Naive thymus-derived CD8-positive, alpha-beta T cell (primary cell): ENCODE data around the gene VCX2. TPM values are rescaled to one million over a fixed set of nuclear protein-coding genes. Genes with fewer than 3 reads are reported as not detected.
"Not testable (repeated sequence)": the region's sequence is repeated elsewhere in the genome, so short reads cannot be mapped to it uniquely, and the experiment has no call there.

Source experiments
- ATAC-seq, 2 donors: fragments of 150-1000 bp; cut with Tn5 transposase in 1 of 2; sonication (Bioruptor Pico), chemical (Tn5 transposase) in 1 of 2; 1 replicate in 1 of 2; 2 replicates in 1 of 2; pipeline ENCODE4 v1.10.0; 2021; ENCODE audit warnings: mild to moderate bottlenecking in 2 of 2, moderate library complexity in 2 of 2
- POLR2A ChIA-PET: fragments of 350-600 bp; sonication (Branson Sonifier 250); formaldehyde crosslinking; loops from one replicate; lab custom pipeline; 2021; ENCODE audit warnings: antibody characterized with exemption; lab: Charles Lee
- DNase-seq, 10 donors: peaks; one replicate each; pipeline versions ENCODE4 v3.0.0 to v3.0.0-alpha.2; 2020 to 2022
- H3K27ac Mint-ChIP-seq, 10 donors: one replicate each; pipeline ENCODE4 v1.8.0; 2020 to 2022; ENCODE audit warnings: mild to moderate bottlenecking in 10 of 10, mixed read lengths in 10 of 10, moderate library complexity in 4 of 10, inconsistent platforms in 1 of 10
- H3K27me3 Mint-ChIP-seq, 5 donors: one replicate each; pipeline ENCODE4 v1.8.0; 2021 to 2022; ENCODE audit warnings: mixed read lengths in 5 of 5
- H3K36me3 Mint-ChIP-seq, 3 donors: one replicate each; pipeline ENCODE4 v1.8.0; 2020 to 2022; ENCODE audit warnings: mixed read lengths in 3 of 3, mild to moderate bottlenecking in 2 of 3, inconsistent platforms in 1 of 3
- H3K4me1 Mint-ChIP-seq, 4 donors: one replicate each; pipeline ENCODE4 v1.8.0; 2021 to 2022; ENCODE audit warnings: mixed read lengths in 4 of 4
- H3K4me3 Mint-ChIP-seq, 10 donors: one replicate each; pipeline ENCODE4 v1.8.0; 2020 to 2022; ENCODE audit warnings: mild to moderate bottlenecking in 10 of 10, mixed read lengths in 10 of 10, moderate library complexity in 6 of 10, inconsistent platforms in 1 of 10
- H3K9me3 Mint-ChIP-seq, 9 donors: one replicate each; pipeline ENCODE4 v1.8.0; 2020 to 2022; ENCODE audit warnings: mixed read lengths in 9 of 9, mild to moderate bottlenecking in 3 of 9, inconsistent platforms in 1 of 9, moderate library complexity in 1 of 9
- polyA plus RNA-seq, 3 donors: library from polyadenylated mRNA; unstranded; fragments of 300-500 nt; fragmentation: Illumina TruSeq; gene quantifications; one replicate each; pipeline ENCODE4 v1.2.3, GENCODE V29; 2021
- total RNA-seq, 8 experiments: library from RNA in 2 of 8; stranded (reverse) in 2 of 8; gene quantifications; one replicate each; pipeline ENCODE4 v1.2.3 and lab custom pipeline; 2021 to 2026

Gene VCX2
- total RNA-seq, result not detected
- polyA plus RNA-seq, result not detected
- 0 reads per million in 6 experiments for total RNA-seq (lab: John Stamatoyannopoulos, UW)

DNA sequence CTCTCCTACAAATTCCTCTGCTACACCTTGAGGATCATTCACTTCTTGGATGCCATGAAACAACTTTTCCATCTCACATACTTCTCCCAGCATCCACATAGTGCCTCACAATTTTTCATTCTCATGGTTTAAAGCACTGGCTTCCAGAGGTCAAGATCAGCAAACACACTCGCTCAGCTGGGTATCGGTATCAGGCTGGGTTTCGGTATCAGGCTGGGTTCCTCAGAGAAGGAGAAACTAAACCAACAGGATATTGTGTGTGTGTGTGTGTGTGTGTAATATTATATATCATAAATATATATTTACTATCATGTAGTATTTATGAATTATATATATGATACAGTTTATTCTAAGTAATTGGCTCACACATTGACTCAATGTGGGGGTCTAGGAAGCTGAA, at the start of gene VCX2:
Gene VCX2, minus strand, starts transcription at position 99 of the 400 bp plus-strand sequence. CDS start 624 bp downstream, outside the sequence.
- H3K4me3 Mint-ChIP-seq, H3K4me1 Mint-ChIP-seq, POLR2A ChIA-PET, ATAC-seq, H3K27me3 Mint-ChIP-seq, DNase-seq: not testable (repeated sequence)
- Mint-ChIP-seq H3K27ac (peak within 1 kb of the TSS in 1 of 10 donors; percentile 84), H3K36me3 (peaks cover 0 to 11% (median 5%) of the 10 kb centered on the region in 3 donors), H3K9me3 (peaks cover 0 to 23% (median 0%) of the 10 kb centered on the region in 9 donors)

DNA sequence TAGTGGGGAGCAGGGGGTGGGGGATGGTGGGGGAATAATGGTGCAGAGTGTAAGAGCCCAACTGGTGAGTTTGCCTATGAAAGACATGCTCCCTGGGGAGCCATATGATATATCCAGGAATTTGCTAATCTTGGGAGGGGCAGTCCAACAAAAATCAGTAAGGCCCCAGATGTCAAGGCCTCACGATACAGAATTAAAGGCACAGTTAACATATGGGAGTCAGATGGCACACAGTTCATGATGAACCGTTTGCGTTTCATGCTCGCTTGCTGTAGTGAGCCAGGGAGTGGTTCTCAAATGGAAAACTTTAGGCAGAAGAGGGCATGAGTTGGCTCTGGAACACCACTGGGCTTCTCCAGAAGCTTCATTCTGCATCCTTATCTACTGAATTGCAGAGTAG, 33.9 kb upstream of the VCX2 start:
- no peak overlapping the region for H3K27ac Mint-ChIP-seq
- peaks cover 0 to 32% (median 0%) of the 10 kb centered on the region in 9 donors for H3K9me3 Mint-ChIP-seq
- DNase-seq (no peak), ATAC-seq (no peak)
- H3K36me3 Mint-ChIP-seq, result peaks cover 0 to 15% (median 3%) of the 10 kb centered on the region in 3 donors
- no peak overlapping the region for H3K4me3 Mint-ChIP-seq
- H3K4me1 Mint-ChIP-seq, result no peaks in the 10 kb centered on the region
- H3K27me3 Mint-ChIP-seq, result no peaks in the 10 kb centered on the region
- POLR2A ChIA-PET, result no interaction called here

DNA sequence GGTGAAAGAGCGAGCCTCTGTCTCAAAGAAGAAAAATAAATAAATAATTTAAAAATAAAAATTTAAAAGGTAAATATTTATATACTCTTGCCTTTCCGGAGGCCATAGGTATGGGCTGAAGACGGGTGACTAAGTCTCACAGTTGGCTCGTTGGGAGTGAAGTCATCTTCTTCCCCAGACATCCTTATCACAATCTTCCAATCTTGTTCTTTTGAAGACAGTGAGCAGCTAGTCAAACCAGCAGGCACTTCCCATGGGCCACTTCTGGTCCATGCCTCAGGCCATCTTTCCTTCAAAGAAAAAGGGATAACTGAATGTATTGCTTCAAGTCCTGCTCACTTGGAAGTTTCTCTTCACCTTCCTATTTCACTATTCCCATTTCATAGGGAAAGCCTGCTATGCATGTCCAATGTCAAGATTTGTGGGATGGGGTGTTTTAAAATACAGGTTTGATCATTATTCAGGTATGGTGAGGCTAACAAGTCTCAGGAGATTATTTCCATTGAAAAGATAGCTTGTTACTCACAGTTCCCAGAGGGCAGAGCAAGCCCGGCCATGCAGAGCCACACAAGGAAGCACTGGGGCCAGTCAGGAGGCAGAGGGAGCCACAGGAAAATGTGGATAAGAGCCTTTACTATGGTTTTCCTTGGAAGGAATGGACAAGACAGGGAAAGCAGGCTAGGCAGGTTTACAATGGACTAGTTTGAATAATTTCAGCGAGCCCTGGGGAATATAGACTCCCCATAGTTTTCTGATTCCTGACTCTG, 33.3 kb upstream of the VCX2 start:
- POLR2A ChIA-PET, result no interaction called here
- Mint-ChIP-seq H3K4me1 (no peaks in the 10 kb centered on the region), H3K9me3 (peaks cover 0 to 27% (median 0%) of the 10 kb centered on the region in 9 donors), H3K27me3 (no peaks in the 10 kb centered on the region), H3K27ac (no peak overlapping the region), H3K36me3 (peaks cover 0 to 11% (median 3%) of the 10 kb centered on the region in 3 donors), H3K4me3 (no peak overlapping the region)
- DNase-seq (no peak), ATAC-seq (no peak)

DNA sequence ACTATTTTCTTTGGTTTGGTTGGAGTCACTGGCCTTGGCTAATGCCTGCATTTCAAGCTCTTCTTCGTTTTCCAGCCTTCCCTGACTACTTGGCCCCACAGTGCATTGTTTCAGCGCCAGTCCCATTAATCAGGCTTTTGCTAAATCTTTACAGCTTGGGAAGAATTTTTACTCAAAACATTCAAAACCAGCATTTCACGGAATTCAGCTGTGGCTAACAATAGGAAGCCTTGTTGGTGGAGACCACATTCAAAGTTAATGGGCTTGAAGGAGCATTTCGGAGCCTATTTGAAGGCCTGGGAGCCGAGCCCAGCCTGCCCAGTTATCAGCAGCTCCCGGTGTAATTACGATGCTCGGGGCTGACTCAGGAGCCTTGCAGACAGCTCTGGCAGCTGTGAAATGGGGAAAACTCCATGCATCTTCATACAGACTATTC, 30.8 kb upstream of the VCX2 start:
- Mint-ChIP-seq H3K4me1 (no peaks in the 10 kb centered on the region), H3K9me3 (peaks cover 0 to 38% (median 0%) of the 10 kb centered on the region in 9 donors), H3K27ac (no peak overlapping the region), H3K27me3 (no peaks in the 10 kb centered on the region), H3K4me3 (no peak overlapping the region), H3K36me3 (peaks cover 0 to 8% (median 0%) of the 10 kb centered on the region in 3 donors)
- POLR2A ChIA-PET, result no interaction called here
- ATAC-seq, result no peak
- DNase-seq, result no peak

DNA sequence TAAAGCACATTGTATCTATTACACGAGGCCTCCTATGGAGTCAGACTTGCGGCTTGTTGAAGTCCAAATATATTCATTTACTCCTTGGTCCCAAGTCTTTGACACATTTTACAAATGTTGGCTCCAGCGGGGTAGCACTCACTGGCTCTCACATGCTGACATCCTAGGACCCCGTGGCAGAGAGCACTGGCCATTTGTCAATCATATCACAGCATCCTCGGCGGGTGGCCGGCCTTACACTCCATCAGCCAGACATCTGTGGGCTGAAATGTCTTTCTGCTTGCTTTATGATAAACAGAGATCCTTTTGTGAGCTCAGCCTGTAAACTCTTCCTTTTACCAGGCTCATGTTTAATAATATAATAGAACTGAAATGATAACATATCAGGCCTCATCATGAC, 25.7 kb upstream of the VCX2 start:
- no peak overlapping the region for H3K27ac Mint-ChIP-seq
- ATAC-seq (no peak), DNase-seq (no peak)
- H3K36me3 Mint-ChIP-seq, result peaks cover 0 to 15% (median 0%) of the 10 kb centered on the region in 3 donors
- H3K4me1 Mint-ChIP-seq, result no peaks in the 10 kb centered on the region
- H3K9me3 Mint-ChIP-seq, result peaks cover 0 to 70% (median 2%) of the 10 kb centered on the region in 9 donors
- POLR2A ChIA-PET, result no interaction called here
- H3K27me3 Mint-ChIP-seq, result no peaks in the 10 kb centered on the region
- H3K4me3 Mint-ChIP-seq, result no peak overlapping the region

DNA sequence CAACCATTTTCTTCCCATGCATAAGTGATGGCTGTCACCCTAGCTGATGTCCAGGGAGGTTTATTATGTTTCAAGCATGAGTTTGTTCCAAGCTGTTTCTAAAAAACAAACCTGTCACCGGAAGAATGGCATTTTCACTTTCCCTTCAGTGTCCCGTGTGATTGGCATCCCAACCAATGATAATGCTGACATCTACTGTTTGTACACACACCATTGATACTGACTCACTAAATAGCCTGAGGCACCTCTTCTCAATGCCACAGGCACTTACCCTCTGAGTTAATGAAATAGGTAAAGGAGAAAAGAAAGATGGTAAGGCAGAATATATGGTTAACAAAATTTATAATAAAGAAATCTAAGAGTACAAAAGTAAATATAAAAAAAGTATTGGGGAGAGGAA, 23.1 kb upstream of the VCX2 start:
- POLR2A ChIA-PET, result no interaction called here
- ATAC-seq, result no peak

DNA sequence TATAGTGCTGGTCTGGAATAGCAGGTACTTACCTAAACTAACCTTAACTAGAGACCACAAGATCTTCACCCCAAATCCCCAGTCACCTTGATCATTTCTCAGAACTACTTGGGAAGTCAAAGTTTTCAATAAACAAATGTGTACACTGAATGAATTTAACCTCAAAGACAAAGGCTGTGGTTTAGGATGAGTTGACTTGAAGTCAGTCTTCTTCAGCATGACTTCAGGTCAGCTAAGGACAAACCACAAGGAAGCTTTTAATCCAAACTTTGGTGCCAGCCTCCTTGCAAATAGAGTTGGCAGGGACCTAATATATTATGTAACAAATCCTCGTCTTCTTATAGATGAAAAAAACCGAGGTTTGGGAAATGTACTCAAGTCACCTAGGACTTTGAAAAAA, 21.2 kb upstream of the VCX2 start:
- POLR2A ChIA-PET, result no interaction called here
- Mint-ChIP-seq H3K4me3 (no peak overlapping the region), H3K9me3 (peaks cover 0 to 66% (median 3%) of the 10 kb centered on the region in 9 donors), H3K27me3 (no peaks in the 10 kb centered on the region), H3K27ac (no peak overlapping the region), H3K4me1 (no peaks in the 10 kb centered on the region), H3K36me3 (peaks cover 0 to 15% (median 0%) of the 10 kb centered on the region in 3 donors)
- ATAC-seq (no peak), DNase-seq (no peak)

More for the DNA sequence above, 23.1 kb upstream of the VCX2 start:
- H3K27me3 Mint-ChIP-seq, result no peaks in the 10 kb centered on the region
- DNase-seq, result no peak
- no peaks in the 10 kb centered on the region for H3K4me1 Mint-ChIP-seq
- no peak overlapping the region for H3K27ac Mint-ChIP-seq
- H3K9me3 Mint-ChIP-seq, result peaks cover 0 to 83% (median 3%) of the 10 kb centered on the region in 9 donors
- H3K36me3 Mint-ChIP-seq, result peaks cover 0 to 15% (median 0%) of the 10 kb centered on the region in 3 donors
- no peak overlapping the region for H3K4me3 Mint-ChIP-seq

DNA sequence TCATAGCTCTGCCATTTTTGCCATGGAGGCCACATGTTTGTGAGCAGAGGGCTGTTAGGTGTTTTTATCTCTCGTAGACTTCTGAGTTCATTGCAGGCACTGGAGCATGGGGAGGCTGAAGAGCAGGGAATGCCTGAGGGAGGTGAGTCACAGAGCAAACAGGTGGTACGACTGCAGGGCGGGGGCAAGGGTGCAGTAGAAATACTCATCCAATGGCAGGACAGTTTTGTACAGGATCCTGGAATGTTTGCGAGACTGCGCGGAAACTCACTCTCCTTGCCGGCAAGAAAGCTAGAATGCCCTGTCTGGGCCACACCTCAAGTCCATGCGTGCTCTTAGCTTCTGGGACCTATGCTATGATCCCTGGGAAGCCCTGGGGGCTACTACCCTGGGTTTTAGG, 20.0 kb upstream of the VCX2 start:
- Mint-ChIP-seq H3K4me1 (no peaks in the 10 kb centered on the region), H3K9me3 (peaks cover 0 to 54% (median 3%) of the 10 kb centered on the region in 9 donors), H3K27ac (no peak overlapping the region), H3K4me3 (no peak overlapping the region), H3K36me3 (peaks cover 0 to 7% (median 0%) of the 10 kb centered on the region in 3 donors), H3K27me3 (no peaks in the 10 kb centered on the region)
- POLR2A ChIA-PET, result no interaction called here
- DNase-seq, result no peak
- ATAC-seq, result no peak

DNA sequence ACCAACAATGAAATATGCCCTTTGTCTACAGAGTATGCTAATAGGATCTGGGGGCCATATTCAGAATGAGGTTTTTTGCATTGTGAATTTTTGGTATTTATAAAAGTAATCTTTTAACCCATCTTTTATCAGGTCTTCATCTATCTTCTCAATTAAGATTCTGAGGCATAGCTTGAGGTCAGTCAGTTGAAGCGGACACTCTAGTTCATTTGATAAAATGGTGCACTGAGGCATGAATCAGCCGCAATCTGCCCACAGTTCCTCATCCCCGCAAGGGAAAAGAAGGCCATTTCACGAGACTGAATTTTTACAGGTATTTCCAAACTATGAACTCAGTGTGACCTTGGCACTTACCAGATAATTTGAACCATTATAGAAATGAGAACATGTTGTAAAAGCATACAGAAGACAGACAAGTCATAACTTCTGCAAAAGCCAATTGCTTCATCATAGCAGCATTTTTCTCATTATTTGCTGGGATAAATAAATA, 19.3 kb upstream of the VCX2 start:
- no peaks in the 10 kb centered on the region for H3K27me3 Mint-ChIP-seq

DNA sequence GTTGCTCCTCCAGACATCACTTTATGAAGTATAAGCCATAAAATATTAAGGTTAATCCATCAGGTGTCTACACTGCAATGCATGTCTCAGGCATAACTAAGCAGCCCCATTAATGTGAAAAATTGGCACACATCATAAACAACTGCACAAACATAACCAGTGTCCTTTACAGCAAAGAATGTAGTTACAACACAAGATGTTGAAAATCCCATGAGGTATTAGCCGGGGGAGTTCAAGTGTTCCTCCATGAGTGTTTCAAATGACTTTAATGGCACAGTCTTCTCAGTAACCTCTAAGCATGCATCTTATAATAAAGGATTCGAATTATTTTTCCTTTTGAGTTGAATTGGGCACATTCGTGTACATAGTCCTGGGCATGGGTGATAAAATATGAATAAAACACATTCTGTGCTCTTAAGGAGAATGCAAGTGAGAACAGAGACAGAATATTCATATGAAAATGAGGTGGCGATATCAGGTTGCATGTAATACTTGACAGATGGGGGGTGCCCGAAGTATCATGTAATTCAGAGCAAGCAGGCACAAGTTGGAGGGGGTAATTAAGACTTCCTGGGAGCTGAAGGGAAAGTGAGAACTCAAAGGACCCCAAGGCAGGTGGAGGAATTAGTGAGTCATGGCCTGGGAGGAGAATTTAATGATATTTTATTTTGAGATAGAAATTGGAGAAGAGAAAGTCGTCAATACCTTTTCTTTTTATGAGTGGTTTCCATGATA, 18.2 kb upstream of the VCX2 start:
- Mint-ChIP-seq H3K27ac (no peak overlapping the region), H3K27me3 (no peaks in the 10 kb centered on the region), H3K9me3 (peaks cover 0 to 37% (median 2%) of the 10 kb centered on the region in 9 donors), H3K4me1 (no peaks in the 10 kb centered on the region), H3K36me3 (peaks cover 0 to 5% (median 0%) of the 10 kb centered on the region in 3 donors), H3K4me3 (no peak overlapping the region)
- POLR2A ChIA-PET, result no interaction called here
- DNase-seq (no peak), ATAC-seq (no peak)

More for the DNA sequence above, 19.3 kb upstream of the VCX2 start:
- POLR2A ChIA-PET, result no interaction called here
- Mint-ChIP-seq H3K4me3 (no peak overlapping the region), H3K9me3 (peaks cover 0 to 48% (median 3%) of the 10 kb centered on the region in 9 donors), H3K27ac (no peak overlapping the region), H3K36me3 (peaks cover 0 to 7% (median 0%) of the 10 kb centered on the region in 3 donors), H3K4me1 (no peaks in the 10 kb centered on the region)
- DNase-seq (no peak), ATAC-seq (no peak)

DNA sequence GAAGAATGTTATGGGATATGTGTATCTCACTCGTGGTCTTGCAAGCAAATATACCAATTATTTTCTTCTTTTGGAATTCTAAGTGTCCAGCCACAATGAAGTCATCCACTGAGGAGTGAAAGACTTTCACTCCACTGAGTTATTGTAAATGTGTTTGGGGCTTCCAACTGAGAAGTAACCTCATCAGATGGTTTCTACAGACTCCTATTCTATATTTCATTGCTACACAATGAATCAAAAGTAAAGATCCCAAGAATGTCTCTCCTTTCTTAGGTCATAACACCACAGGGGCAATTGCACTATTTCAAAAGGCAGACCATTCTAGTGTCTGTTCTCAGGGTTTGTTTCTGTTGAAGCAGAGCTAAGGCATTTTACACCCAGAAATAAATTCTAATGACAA, 12.3 kb upstream of the VCX2 start:
- peaks cover 0 to 11% (median 0%) of the 10 kb centered on the region in 9 donors for H3K9me3 Mint-ChIP-seq
- POLR2A ChIA-PET, result no interaction called here
- H3K27me3 Mint-ChIP-seq, result no peaks in the 10 kb centered on the region
- no peak overlapping the region for H3K27ac Mint-ChIP-seq
- no peak overlapping the region for H3K4me3 Mint-ChIP-seq
- ATAC-seq (no peak), DNase-seq (no peak)
- H3K4me1 Mint-ChIP-seq, result no peaks in the 10 kb centered on the region
- peaks cover 0 to 5% (median 0%) of the 10 kb centered on the region in 3 donors for H3K36me3 Mint-ChIP-seq

DNA sequence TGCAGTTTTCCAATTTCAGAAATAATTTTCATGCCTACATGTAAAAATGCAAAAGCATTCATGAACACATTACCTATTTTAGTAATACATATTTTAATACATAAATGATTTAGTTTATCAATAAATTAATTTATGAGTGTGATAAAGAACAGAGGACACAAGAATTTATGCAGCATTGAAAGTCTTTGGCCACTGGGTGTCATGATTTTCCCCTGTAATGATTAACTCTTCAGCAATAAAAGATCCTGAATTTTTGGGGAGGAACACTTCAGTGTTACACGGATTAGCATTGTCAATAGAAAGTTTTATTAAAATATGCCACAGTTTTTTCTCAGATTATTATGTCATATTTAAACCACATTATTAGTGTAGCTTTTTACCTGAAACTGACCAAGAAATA, 8.6 kb upstream of the VCX2 start:
- no peaks in the 10 kb centered on the region for H3K4me1 Mint-ChIP-seq
- POLR2A ChIA-PET, result no interaction called here
- no peak overlapping the region for H3K4me3 Mint-ChIP-seq

DNA sequence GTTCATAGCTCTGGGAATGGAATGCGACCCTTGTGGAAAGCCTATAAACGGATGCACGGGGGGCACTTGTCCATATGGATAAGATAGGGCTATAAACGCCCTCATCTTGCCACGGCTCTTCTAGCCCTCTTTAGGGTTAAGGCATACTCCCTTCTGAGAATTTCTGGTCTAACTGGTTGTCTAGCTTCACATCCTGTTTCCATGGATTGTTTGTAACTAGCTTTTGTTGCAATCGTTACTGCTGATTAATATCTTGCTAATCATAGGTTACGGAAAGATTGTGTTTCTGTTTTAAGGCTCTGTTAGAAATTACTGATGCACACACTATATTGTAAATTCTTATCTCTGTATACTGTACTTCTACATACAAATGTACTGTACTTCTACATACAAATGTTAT, 17.1 kb downstream of the VCX2 start:
- DNase-seq, POLR2A ChIA-PET, H3K4me3 Mint-ChIP-seq, ATAC-seq, H3K27me3 Mint-ChIP-seq, H3K27ac Mint-ChIP-seq, H3K4me1 Mint-ChIP-seq: not testable (repeated sequence)
- Mint-ChIP-seq H3K9me3 (peaks cover 0 to 70% (median 20%) of the 10 kb centered on the region in 9 donors), H3K36me3 (peaks cover 0 to 33% (median 11%) of the 10 kb centered on the region in 3 donors)

More for the DNA sequence above, 8.6 kb upstream of the VCX2 start:
- Mint-ChIP-seq H3K9me3 (peaks cover 0 to 17% (median 0%) of the 10 kb centered on the region in 9 donors), H3K27me3 (no peaks in the 10 kb centered on the region), H3K36me3 (peaks cover 0 to 10% (median 7%) of the 10 kb centered on the region in 3 donors), H3K27ac (no peak overlapping the region)
- no peak for ATAC-seq
- DNase-seq, result no peak
